ENCODE measurements around the gene SLC30A9.

SLC30A9 gene

GRCh38 chr4:42136371-42136770 lies 146.0 kb downstream of the SLC30A9 start:
- no peak for DNase-seq (ENCODE audit: low spot score)

Data from HuH-7.5 (cell line).